NT2/D1 (cell line): ENCODE results near the gene AKR1C1.
"Not testable (repeated sequence)": the region's sequence is repeated elsewhere in the genome, so short reads cannot be mapped to it uniquely, and the experiment has no call there.

Experiments
- DNase-seq: peaks from one replicate; pipeline ENCODE4 v3.0.0-alpha.2; 2011; ENCODE audit warnings: low read depth, low spot score
- H3K27me3 ChIP-seq: 2 replicates; pipeline ENCODE4 v1.6.0; 2011; ENCODE audit warnings: mild to moderate bottlenecking; ENCODE audit not compliant: insufficient read length, insufficient read depth
- H3K36me3 ChIP-seq: 2 replicates; pipeline ENCODE4 v1.6.1; 2011; ENCODE audit warnings: mild to moderate bottlenecking, low read length, mixed read lengths; ENCODE audit not compliant: insufficient read depth, insufficient read length
- H3K4me1 ChIP-seq: 2 replicates; pipeline ENCODE4 v1.5.1; 2011; ENCODE audit not compliant: insufficient read depth, insufficient read length
- H3K4me3 ChIP-seq: 2 replicates; pipeline ENCODE4 v1.5.1; 2011; ENCODE audit warnings: low read depth; ENCODE audit not compliant: insufficient read length
- H3K9ac ChIP-seq: 2 replicates; pipeline ENCODE4 v1.6.0; 2011; ENCODE audit warnings: low read depth; ENCODE audit not compliant: insufficient read length
- H3K9me3 ChIP-seq: 2 replicates; pipeline ENCODE4 v1.5.1; 2011; ENCODE audit warnings: mild to moderate bottlenecking, low read length; ENCODE audit not compliant: insufficient read depth

Gene AKR1C1

DNA sequence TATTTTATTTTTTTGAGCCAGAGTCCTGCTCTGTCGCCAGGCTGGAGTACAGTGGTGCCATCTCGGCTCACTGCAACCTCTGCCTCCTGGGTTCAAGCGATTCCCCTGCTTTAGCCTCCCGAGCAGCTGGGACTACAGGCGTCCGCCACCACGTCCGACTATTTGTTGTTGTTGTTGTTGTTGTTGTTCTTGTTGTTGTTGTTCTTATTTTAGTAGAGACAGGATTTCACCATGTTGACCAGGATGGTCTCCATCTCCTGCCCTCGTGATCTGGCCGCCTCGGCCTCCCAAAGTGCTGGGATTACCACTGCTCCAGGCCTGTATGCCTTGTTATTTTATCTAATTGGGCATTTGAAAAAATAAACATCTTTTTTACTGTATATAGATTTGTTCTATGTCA lies 1.7 kb upstream of the AKR1C1 start:
- not testable (repeated sequence) for H3K9ac ChIP-seq, H3K36me3 ChIP-seq, H3K9me3 ChIP-seq, DNase-seq, H3K4me3 ChIP-seq, H3K4me1 ChIP-seq, H3K27me3 ChIP-seq

DNA sequence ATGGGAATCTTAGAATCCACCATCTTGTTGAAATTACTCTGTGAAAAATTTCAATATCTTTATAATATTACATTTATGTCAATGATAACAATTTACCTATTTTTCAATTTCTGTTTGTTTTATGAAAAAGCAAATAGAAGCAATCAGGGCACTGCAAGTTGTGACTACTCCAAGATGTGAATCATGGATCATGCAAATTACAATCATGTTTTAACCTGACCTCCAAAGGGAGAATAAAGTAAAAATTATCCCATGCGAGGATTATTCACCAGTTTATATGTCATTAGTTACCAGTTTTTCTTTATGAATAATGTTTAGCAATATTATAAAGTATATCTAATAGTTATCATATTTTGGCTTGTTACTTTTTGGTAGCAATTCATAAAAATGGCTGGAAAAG lies 907 bp upstream of the AKR1C1 start:
- H3K4me1 ChIP-seq, DNase-seq, H3K9ac ChIP-seq, H3K36me3 ChIP-seq, H3K27me3 ChIP-seq, H3K4me3 ChIP-seq, H3K9me3 ChIP-seq: not testable (repeated sequence)

DNA sequence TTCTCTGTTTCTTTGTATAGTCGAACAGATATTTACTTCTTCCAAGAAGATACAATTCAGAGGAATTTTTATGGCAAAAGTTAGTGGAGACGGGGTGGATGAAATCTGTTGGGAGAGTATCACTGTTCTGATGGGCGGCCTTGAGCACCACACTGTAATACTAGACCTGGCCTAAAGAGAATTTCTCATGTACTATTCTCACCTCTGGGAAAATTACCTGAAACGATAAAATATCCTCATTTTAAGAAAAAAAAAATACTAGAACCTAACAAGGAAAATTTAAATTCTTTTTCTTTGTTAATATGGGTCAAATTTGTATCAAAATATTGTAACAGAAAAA lies 570 bp downstream of the AKR1C1 start:
- H3K36me3 ChIP-seq, H3K27me3 ChIP-seq, H3K9me3 ChIP-seq, H3K4me1 ChIP-seq, DNase-seq, H3K9ac ChIP-seq, H3K4me3 ChIP-seq: not testable (repeated sequence)

DNA sequence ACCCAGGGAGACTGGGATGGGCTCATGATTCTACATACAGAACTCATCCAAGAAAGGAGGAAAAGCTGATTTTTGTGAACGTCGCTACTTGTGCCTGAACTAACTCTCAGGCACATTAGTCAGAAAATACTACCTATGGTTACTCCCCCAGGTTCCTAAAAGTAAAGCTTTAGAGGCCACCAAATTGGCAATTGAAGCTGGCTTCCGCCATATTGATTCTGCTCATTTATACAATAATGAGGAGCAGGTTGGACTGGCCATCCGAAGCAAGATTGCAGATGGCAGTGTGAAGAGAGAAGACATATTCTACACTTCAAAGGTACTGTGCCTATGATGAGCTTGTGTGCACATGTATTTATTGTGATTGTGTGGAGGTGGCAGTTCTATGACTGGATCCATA lies 2.5 kb downstream of the AKR1C1 start:
- not testable (repeated sequence) for H3K9ac ChIP-seq, H3K4me3 ChIP-seq, DNase-seq, H3K27me3 ChIP-seq, H3K4me1 ChIP-seq, H3K9me3 ChIP-seq, H3K36me3 ChIP-seq

DNA sequence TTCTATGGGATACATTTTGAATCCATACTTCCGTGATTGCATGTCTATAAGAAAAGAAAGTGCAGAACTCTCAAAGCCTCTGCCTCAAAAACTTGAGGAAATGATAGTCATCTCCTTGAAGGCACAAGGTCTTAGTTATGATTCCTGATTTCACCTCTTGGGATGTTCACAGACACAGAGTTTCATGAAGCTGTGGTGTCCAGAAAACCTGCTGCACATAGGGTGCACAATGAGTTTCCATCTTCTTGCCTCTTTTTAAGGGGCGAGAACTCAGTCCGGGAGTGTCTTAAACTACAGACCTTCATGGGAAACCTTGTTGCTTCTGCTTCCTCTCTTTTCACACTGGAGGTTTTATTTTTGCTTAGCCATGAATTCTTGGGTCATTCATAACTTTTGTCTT lies 4.0 kb downstream of the AKR1C1 start:
- H3K4me1 ChIP-seq, H3K9me3 ChIP-seq, H3K4me3 ChIP-seq, DNase-seq, H3K27me3 ChIP-seq, H3K36me3 ChIP-seq, H3K9ac ChIP-seq: not testable (repeated sequence)

DNA sequence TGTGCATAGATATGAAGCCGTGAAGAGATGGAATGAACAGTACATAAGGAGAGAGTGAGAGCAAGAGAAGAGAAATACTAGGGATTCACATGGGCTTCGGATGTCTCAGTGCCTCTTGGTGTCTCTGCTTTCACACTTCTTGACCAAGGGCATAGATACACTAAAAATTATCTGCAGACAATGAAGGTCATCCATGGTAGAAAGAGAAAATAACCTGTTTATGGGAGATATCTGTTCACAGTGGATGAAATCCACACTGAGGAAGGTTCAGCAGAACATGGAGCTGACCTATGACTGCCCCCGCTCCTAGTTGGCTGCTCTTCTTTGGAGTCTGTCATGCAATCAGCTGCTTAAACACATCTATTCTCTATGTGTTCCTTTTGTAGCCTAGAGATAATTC lies 6.1 kb downstream of the AKR1C1 start:
- H3K27me3 ChIP-seq, H3K36me3 ChIP-seq, H3K4me1 ChIP-seq, DNase-seq, H3K4me3 ChIP-seq, H3K9me3 ChIP-seq, H3K9ac ChIP-seq: not testable (repeated sequence)

DNA sequence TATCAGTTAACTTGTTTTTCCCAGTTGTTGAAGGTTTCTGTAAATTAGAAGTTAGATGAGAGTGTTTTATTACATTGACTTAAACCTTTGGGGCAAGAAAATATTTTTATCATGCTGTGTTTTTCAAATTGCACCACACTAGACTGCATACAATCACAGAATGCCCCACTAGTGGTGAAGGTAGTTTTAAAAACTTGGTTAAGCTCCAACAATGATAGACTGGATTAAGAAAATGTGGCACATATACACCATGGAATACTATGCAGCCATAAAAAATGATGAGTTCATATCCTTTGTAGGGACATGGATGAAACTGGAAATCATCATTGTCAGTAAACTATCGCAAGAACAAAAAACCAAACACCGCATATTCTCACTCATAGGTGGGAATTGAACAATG lies 7.1 kb downstream of the AKR1C1 start:
- not testable (repeated sequence) for DNase-seq, H3K36me3 ChIP-seq, H3K9me3 ChIP-seq, H3K27me3 ChIP-seq, H3K4me1 ChIP-seq, H3K9ac ChIP-seq, H3K4me3 ChIP-seq

DNA sequence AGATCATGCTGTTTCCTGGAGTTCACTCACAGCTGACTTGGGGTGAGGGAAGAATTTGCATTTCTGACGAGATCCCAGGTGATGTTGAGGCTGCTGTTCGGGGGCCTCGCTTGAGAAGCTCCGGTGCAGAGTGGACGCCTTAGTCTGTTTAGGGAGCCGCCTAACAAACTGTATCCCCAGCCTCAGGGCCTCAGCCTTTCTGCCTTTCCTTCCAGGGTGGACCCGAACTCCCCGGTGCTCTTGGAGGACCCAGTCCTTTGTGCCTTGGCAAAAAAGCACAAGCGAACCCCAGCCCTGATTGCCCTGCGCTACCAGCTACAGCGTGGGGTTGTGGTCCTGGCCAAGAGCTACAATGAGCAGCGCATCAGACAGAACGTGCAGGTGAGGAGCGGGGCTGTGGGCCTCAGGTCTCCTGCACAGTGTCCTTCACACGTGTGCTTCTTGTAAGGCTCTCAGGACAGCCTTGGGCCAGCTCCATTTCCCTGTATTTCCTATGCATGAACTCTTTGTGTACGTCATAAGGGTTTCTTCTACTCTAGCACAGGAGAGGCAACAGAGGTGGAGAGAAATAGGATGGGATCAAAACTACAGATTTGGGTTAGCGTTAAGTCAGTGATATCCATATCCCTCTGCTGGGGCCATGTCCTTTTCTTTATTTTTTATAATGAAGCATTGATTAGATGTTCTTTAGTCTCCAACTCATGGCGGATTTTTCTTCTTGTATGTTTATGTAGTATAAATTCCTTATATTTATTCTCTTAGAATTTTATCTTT lies 9.3 kb downstream of the AKR1C1 start:
- H3K27me3 ChIP-seq, H3K36me3 ChIP-seq, H3K4me1 ChIP-seq, H3K9ac ChIP-seq, H3K9me3 ChIP-seq, DNase-seq, H3K4me3 ChIP-seq: not testable (repeated sequence)

DNA sequence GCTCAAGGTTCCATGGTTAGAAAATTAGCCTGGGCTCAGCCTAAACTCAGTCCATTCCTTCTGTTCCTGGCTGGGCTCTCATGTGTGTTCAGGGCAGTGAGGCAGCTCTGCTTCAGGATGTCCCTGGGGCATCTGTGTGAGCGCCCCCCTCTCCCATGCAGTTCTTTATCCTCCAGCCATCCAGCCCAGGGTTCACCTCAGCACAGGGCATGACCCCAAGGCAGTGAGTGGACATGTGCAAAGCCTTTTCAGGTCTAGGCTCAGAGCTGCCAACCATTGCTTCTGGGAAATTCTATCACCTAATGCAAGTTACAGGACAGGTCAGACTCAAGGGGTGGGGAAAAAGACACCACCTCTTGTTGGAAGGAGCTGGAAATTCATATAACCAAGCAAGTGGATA lies 10.1 kb downstream of the AKR1C1 start:
- H3K27me3 ChIP-seq, H3K36me3 ChIP-seq, H3K4me3 ChIP-seq, H3K9me3 ChIP-seq, DNase-seq, H3K4me1 ChIP-seq, H3K9ac ChIP-seq: not testable (repeated sequence)

DNA sequence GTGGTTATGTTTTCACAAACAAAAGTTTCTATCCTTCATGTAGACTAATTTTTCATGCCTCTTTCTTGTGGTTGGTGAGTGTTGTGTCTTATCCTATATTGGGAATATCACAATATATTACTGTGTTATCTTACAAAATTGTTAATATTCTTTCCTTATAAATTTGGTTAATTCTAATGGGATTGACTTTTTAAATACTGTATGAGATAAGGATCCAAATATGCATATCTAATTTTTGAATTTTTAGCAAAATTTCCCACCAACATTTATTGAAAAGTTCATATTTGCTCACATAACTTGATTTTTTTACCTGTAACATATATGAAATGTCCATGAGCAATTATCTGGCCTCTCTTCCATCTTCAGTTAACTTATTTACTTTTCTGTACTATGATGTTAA lies 11.2 kb downstream of the AKR1C1 start:
- H3K27me3 ChIP-seq, H3K9ac ChIP-seq, H3K9me3 ChIP-seq, H3K36me3 ChIP-seq, H3K4me1 ChIP-seq, H3K4me3 ChIP-seq, DNase-seq: not testable (repeated sequence)
